PC-3 (cell line): ENCODE measurements around the gene SPSB4. TPM values are rescaled to one million over a fixed set of nuclear protein-coding genes. Genes with fewer than 3 reads are reported as not detected.

Source experiments
- ATAC-seq: fragments of 200-7000 bp; cut with Tn5 transposase; 2 replicates; pipeline ENCODE4 v1.9.1; 2020; ENCODE audit warnings: mild to moderate bottlenecking, moderate library complexity
- BruUV-seq: library from RNA; stranded (reverse); fragments of 400-500 nt; replicated peaks from 2 replicates; lab custom pipeline; 2021; lab: Mats Ljungman, UMichigan
- CTCF ChIA-PET: fragments of 300-600 bp; sonication (Branson Sonifier 250); formaldehyde crosslinking; loops from one replicate; lab custom pipeline; 2022; ENCODE audit warnings: antibody characterized with exemption; lab: Charles Lee
- POLR2A ChIA-PET: fragments of 300-600 bp; sonication (Branson Sonifier 250); formaldehyde crosslinking; loops from one replicate; lab custom pipeline; 2022; ENCODE audit warnings: antibody characterized with exemption; ENCODE audit not compliant: unreplicated experiment; lab: Charles Lee
- DNase-seq: peaks from one replicate; pipeline ENCODE4 v3.0.0-alpha.2; 2015
- H2AFZ ChIP-seq: fragments of 300-600 bp; sonication (generic); 2 replicates; pipeline ENCODE4 v1.6.0; 2016; ENCODE audit warnings: antibody characterized with exemption, low read length
- H3F3A ChIP-seq: fragments of 300-600 bp; sonication (generic); one replicate; pipeline ENCODE4 v1.6.0; 2017; ENCODE audit warnings: antibody characterized with exemption, low read length, control low read depth, mild to moderate bottlenecking; ENCODE audit not compliant: unreplicated experiment
- H3K27ac ChIP-seq: fragments of 300-600 bp; sonication (generic); 2 replicates; pipeline ENCODE4 v1.5.1; 2016; ENCODE audit warnings: mild to moderate bottlenecking, low read length
- H3K27me3 ChIP-seq: fragments of 300-600 bp; sonication (generic); 2 replicates; pipeline ENCODE4 v1.6.1; 2016; ENCODE audit warnings: low read length, mixed read lengths
- H3K36me3 ChIP-seq: fragments of 300-600 bp; sonication (generic); 2 replicates; pipeline ENCODE4 v1.6.1; 2016; ENCODE audit warnings: low read depth, mixed run types, low read length, mixed read lengths
- H3K4me1 ChIP-seq: fragments of 300-600 bp; sonication (generic); 2 replicates; pipeline ENCODE4 v1.5.1; 2016; ENCODE audit warnings: low read length; ENCODE audit not compliant: insufficient read depth
- H3K4me2 ChIP-seq: fragments of 300-600 bp; sonication (generic); 2 replicates; pipeline ENCODE4 v1.6.0; 2016; ENCODE audit warnings: low read length
- H3K4me3 ChIP-seq: fragments of 300-600 bp; sonication (generic); 2 replicates; pipeline ENCODE4 v1.5.1; 2016; ENCODE audit warnings: mild to moderate bottlenecking, low read length, mixed read lengths
- H3K79me2 ChIP-seq: fragments of 300-600 bp; sonication (generic); 2 replicates; pipeline ENCODE4 v1.6.1; 2017; ENCODE audit warnings: low read length, mixed read lengths
- H3K9ac ChIP-seq: fragments of 300-600 bp; sonication (generic); 2 replicates; pipeline ENCODE4 v1.6.0; 2016; ENCODE audit warnings: mild to moderate bottlenecking, low read length
- H3K9me2 ChIP-seq: fragments of 300-600 bp; sonication (generic); replicated peaks from 2 replicates; pipeline ENCODE4 v1.6.1; 2016; ENCODE audit warnings: mixed run types, low read length, mixed read lengths
- H3K9me3 ChIP-seq: fragments of 300-600 bp; sonication (generic); 2 replicates; pipeline ENCODE4 v1.6.1; 2016; ENCODE audit warnings: low read length, mixed read lengths
- H4K20me1 ChIP-seq: fragments of 300-600 bp; sonication (generic); 2 replicates; pipeline ENCODE4 v1.6.1; 2016; ENCODE audit warnings: low read length, mixed read lengths
- EZH2 ChIP-seq: fragments of 300-600 bp; sonication (generic); IDR thresholded peaks from one replicate; pipeline ENCODE4 v1.6.1; 2017; ENCODE audit warnings: antibody characterized with exemption, mild to moderate bottlenecking, low read length; ENCODE audit not compliant: unreplicated experiment
- EZH2phosphoT487 ChIP-seq: fragments of 300-600 bp; sonication (generic); IDR thresholded peaks from 2 replicates; pipeline ENCODE4 v1.6.1; 2018; ENCODE audit warnings: mild to moderate bottlenecking, antibody characterized with exemption, low read length, borderline replicate concordance
- intact Hi-C: fragments of 100-400 bp; cut with micrococcal nuclease; formaldehyde crosslinking; loops from 2 replicates; pipeline ENCODE4 v1.9.0; 2023
- total RNA-seq: library from RNA; depleted of rRNA; stranded (reverse); fragments of >200 nt; gene quantifications from 2 replicates; pipeline ENCODE4 v1.2.3, GENCODE V29; 2014
- TF ChIP-seq, protein P1 (sequence below): fragments of 300-600 bp; sonication (generic); conservative IDR thresholded peaks from 2 replicates; pipeline ENCODE4 v1.5.1; 2017; ENCODE audit warnings: antibody characterized with exemption, low read depth, mild to moderate bottlenecking, low read length

SPSB4 gene
- total RNA-seq, 1 experiment from 2014 or later: not detected

GRCh38 chr3:141086188-141086587 is 35.0 kb downstream of the SPSB4 start:
- Histone ChIP-seq H3K9me3 (no peaks in the 10 kb centered on the region), H3K4me1 (no peaks in the 10 kb centered on the region), H3K4me2 (no peak overlapping the region), H3F3A (no peaks in the 10 kb centered on the region), H3K36me3 (no peaks in the 10 kb centered on the region), H3K4me3 (no peak overlapping the region), H3K9ac (no peak overlapping the region), H2AFZ (no peak overlapping the region), H4K20me1 (no peaks in the 10 kb centered on the region), H3K9me2 (no peaks in the 10 kb centered on the region), H3K27ac (no peak overlapping the region), H3K79me2 (no peaks in the 10 kb centered on the region), H3K27me3 (peaks cover 5% of the 10 kb centered on the region; the same call in 1 of the 2 replicates)
- no TSS peak for BruUV-seq
- ATAC-seq (no peak), DNase-seq (no peak)
- intact Hi-C loops: no loop called here
- TF ChIP-seq, protein P1, sequence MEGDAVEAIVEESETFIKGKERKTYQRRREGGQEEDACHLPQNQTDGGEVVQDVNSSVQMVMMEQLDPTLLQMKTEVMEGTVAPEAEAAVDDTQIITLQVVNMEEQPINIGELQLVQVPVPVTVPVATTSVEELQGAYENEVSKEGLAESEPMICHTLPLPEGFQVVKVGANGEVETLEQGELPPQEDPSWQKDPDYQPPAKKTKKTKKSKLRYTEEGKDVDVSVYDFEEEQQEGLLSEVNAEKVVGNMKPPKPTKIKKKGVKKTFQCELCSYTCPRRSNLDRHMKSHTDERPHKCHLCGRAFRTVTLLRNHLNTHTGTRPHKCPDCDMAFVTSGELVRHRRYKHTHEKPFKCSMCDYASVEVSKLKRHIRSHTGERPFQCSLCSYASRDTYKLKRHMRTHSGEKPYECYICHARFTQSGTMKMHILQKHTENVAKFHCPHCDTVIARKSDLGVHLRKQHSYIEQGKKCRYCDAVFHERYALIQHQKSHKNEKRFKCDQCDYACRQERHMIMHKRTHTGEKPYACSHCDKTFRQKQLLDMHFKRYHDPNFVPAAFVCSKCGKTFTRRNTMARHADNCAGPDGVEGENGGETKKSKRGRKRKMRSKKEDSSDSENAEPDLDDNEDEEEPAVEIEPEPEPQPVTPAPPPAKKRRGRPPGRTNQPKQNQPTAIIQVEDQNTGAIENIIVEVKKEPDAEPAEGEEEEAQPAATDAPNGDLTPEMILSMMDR: no peak
- no peak for TF ChIP-seq EZH2
- TF ChIP-seq EZH2phosphoT487: no peak
- ChIA-PET POLR2A (no interaction called here), CTCF (no interaction called here)

- intact Hi-C loops: no loop called here
- ATAC-seq (no peak), DNase-seq (no peak)
- Histone ChIP-seq H3K27ac (no peak overlapping the region), H3K4me2 (no peak overlapping the region), H3F3A (no peaks in the 10 kb centered on the region), H3K27me3 (peaks cover 5% of the 10 kb centered on the region; the same call in 1 of the 2 replicates), H3K9me2 (no peaks in the 10 kb centered on the region), H3K79me2 (no peaks in the 10 kb centered on the region), H3K36me3 (no peaks in the 10 kb centered on the region), H4K20me1 (no peaks in the 10 kb centered on the region), H3K4me3 (no peak overlapping the region), H3K9ac (no peak overlapping the region), H3K9me3 (no peaks in the 10 kb centered on the region), H3K4me1 (no peaks in the 10 kb centered on the region), H2AFZ (no peak overlapping the region)
- no TSS peak for BruUV-seq
- TF ChIP-seq, protein P1: no peak
- no peak for TF ChIP-seq EZH2
- TF ChIP-seq EZH2phosphoT487: no peak
- ChIA-PET CTCF (no interaction called here), POLR2A (no interaction called here)
Observed at GRCh38 chr3:141087076-141087777, 36.1 kb downstream of the SPSB4 start.

DNA sequence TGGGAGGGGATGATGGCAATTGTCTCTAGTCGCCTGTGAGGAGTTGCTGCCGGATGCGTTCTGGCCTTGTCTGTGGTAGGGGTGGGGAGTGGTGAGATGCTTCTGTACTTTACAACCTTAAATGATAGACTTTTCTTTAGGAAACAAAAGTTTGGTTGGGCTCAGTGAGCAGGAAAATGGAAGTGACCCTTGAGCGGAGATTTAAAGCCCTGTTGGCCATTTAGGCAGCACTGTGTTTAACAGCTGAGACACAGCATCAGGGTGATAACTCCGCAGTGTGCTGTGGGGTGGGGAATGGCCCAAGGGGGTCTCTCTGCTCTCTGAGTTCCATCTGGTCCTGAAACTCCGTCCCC is 36.6 kb downstream of the SPSB4 start:
- H3K9me3 ChIP-seq: no peaks in the 10 kb centered on the region
- no peak overlapping the region for H3K9ac ChIP-seq
- H3K36me3 ChIP-seq: no peaks in the 10 kb centered on the region
- CTCF ChIA-PET: no interaction called here
- no peak overlapping the region for H3K4me3 ChIP-seq
- no peaks in the 10 kb centered on the region for H3K4me1 ChIP-seq
- no peaks in the 10 kb centered on the region for H3F3A ChIP-seq
- H3K27me3 ChIP-seq: peaks cover 5% of the 10 kb centered on the region; the same call in 1 of the 2 replicates
- no peak for TF ChIP-seq EZH2phosphoT487
- TF ChIP-seq EZH2: no peak
- TF ChIP-seq, protein P1: no peak
- no peak overlapping the region for H3K4me2 ChIP-seq
- DNase-seq: no peak
- no peaks in the 10 kb centered on the region for H4K20me1 ChIP-seq
- intact Hi-C loops: no loop called here
- no peak overlapping the region for H3K27ac ChIP-seq
- no peak for ATAC-seq
- H3K9me2 ChIP-seq: no peaks in the 10 kb centered on the region
- POLR2A ChIA-PET: no interaction called here
- BruUV-seq: no TSS peak
- no peaks in the 10 kb centered on the region for H3K79me2 ChIP-seq
- no peak overlapping the region for H2AFZ ChIP-seq
